HG03575 (cell line): ENCODE results near the gene CARF.
"Not testable (repeated sequence)": the region's sequence is repeated elsewhere in the genome, so short reads cannot be mapped to it uniquely, and the experiment has no call there.

Experiments
- ATAC-seq: cut with Tn5 transposase; IDR thresholded peaks from one replicate; pipeline ENCODE4 v1.9.1; 2021; ENCODE audit not compliant: unreplicated experiment, insufficient number of reproducible peaks, low FRiP score; ENCODE audit errors: extremely low read depth

CARF gene

DNA sequence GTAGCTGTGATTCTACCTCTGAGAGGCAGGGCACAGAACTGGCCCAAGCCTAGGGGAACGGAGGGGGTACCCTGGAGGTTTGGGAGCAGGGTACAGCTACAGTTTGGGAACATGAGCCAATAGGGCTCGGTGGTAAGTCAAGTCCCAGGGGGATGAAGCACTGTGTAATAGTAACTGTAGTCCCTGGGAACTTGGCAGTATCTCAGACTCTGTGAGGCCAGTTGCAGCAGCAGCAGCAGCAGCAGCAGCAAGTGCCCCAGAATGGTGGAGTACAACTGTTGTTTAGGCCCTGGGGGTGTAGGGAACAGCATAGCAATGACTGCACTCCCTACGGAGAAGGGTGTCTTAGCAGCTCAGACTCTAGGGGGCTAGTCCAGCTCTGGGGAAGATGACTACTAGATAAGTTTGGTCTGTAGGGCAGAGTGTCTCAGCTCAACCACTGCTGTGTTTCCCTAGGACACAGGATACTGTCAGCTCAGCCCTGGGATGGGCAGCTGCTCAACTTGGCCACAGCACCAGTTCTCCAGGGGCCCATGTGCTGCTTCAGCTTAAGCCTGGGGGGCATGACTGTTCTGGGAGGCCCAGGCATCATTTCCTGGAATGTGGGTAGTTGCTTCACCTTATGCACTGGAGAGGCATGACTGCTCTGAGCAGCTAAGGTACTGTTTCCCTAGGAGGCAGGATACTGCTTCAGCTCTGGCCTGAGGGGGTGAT lies 20.5 kb downstream of the CARF start:
- ATAC-seq: no peak

DNA sequence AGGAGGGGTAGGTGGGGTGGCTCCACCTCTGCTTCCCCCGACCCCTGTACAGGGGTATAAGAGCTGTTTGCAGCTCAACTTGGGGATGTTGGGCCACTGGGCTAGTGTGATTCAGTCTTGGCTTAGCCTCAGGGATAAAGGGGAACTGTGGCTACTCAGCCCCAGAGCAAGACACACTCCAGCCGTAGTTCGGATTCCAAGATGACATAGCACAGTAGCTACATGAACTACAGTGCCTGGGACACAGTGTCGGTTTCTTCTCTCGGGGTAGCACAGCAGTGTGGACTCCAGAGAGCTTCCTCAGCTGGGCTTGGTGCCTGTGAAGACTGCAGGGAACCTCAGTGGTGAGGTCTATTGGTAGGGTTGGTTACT lies 21.1 kb downstream of the CARF start:
- no peak for ATAC-seq

DNA sequence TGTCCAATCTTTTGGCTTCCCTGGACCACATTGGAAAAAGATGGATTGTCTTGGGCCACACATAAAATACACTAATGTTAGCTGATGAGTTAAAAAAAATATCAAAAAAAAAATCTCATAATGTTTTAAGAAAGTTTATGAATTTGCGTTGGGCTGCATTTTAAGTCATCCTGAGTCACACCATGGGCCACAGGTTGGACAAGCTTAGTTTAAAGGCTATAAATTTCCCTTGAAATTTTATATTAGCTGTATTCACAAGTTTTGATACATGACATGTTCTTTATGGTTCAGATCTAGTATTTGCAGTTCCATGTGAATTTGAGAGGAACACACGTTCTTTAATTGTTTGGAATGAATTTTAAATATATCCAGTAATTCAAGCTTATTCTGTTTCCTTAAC lies 21.9 kb downstream of the CARF start:
- ATAC-seq: no peak

DNA sequence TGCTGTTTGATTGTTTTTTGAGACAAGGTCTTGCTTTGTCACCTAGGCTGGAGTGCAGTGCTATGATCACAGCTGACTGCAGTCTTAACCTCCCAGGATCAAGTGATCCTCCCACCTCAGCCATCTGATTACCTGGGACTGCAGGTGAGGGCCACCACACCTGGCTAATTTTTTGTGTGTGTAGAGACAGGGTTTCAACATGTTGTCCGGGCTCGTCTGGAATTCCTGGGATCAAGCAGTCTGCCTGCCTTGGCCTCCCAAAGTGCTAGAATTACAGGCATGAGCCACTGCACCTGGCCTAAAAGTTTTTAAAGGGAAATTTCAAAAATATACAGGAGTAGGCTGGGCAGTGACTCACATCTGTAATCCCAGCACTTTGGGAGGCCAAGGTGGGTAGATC lies 22.4 kb downstream of the CARF start:
- no peak for ATAC-seq

DNA sequence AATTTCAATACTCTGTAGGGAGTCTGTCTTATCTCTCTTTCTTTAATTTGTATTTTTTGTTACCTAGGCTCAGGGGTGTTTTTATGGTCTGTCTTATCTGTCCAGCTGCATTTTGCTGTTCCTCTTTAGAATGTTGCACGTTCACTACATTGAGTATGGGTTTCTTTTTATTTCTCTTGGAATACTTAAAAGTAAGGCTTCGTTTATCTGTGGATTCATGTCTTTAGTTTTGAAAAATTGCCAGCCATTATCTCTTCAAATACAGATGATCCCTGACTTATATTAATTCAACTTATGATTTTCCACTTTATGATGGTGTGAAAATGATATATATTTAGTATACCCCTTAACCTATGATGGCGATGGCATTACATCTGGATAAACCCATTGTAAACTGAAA lies 26.9 kb downstream of the CARF start:
- ATAC-seq: no peak

DNA sequence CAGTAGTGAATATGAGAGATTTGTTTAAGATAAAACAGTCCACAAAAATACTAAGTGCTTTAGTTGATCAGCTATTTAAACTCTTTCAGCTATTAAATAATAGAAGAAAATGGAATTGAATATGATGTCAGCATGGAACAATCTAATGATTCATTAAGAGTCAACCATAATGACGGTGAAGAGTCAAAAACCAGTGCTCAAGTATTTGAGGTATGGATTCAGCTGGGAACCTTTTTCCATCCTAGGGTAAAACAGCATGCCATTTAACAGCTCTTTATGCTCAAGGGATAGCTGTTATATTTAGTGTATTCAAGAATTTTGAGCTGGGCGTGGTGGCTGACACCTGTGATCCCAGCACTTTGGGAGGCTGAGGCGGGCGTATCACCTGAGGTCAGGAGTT lies 29.7 kb downstream of the CARF start:
- no peak for ATAC-seq

DNA sequence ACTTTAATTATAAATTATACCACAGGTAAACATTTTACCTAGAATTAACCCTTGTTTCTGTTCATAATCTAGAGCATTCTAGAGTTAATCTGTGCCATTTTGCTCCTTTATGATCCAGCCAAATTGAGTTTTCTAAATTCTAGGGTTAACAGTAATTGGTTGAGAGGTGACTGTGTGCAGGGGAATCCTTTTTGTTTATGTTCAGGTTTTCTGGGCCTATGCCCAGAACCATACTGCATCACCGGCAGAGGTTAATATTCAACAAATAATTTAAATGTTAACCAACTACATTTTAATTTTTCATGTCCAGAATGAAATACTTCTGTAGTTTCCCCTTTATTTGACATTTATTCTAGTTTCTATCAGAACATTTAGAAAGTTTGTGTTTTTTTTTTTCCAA lies 32.3 kb downstream of the CARF start:
- ATAC-seq: no peak

DNA sequence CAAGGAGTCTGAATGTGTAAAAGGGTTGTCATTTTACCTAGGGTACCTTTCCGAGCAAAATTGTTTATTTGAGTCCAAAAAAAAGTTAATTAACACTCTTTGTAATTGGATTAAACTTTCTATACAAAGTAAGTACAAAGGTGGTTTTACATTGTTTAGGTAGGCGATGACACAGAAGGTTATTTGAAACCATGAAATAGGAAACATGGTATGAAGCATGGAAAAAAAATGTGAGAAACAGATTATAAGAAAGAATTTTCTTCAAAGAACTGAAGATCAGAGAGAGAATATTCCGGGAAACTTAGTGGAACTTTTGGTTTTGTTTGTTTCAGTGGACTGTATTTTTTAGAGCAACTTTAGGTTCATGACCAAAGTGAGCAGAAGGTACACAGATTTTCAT lies 32.7 kb downstream of the CARF start:
- ATAC-seq: no peak

DNA sequence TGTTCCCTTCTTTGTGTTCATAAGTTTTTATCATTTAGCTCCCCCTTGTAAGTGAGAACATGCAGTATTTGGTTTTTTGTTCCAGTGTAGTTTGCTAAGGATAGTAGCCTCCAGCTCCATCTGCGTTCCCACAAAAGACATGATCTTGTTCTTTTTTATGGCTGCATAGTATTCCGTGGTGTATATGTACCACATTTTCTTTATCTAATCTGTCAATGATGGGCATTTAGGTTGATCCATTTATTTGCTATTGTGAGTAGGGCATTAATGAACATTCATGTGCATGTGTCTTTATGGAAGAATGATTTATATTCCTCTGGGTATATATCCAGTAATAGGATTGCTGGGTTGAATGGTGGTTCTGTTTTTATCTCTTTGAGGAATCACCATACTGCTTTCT lies 33.4 kb downstream of the CARF start:
- no peak for ATAC-seq

DNA sequence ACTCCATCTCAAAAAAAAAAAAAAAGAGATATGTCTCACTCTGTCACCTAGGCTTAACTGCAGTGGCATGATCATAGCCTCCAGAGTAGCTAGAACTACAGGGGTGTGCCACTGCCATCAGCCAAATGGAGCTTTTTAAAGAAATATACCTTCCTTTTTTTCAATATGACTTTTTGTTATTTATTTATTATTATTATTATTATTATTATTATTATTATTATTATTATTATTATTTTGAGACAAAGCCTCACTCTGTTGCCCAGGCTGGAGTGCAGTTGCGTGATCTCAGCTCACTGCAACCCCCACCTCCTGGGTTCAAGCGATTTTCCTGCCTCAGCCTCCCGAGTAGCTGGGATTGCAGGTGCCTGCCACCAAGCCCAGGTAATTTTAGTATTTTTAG lies 37.3 kb downstream of the CARF start:
- ATAC-seq: not testable (repeated sequence)

DNA sequence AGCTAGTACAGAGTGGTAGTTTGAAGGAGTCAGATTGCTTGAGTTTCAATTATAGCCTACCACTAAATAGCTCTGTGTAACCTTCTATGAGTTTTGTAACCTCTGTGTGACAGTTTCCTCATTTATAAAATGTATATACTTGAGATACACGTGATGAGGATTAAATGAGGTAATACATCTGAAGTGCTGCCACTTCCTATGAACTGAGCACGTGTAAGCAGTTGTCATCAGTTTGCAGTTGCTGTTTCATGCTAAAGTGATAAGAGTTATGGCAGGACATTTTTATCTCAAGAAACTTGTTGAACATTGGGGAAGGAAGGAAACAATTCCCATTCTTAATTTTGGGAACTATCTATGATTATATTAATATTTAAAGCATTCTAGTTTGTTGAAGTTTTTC lies 38.5 kb downstream of the CARF start:
- ATAC-seq: no peak

DNA sequence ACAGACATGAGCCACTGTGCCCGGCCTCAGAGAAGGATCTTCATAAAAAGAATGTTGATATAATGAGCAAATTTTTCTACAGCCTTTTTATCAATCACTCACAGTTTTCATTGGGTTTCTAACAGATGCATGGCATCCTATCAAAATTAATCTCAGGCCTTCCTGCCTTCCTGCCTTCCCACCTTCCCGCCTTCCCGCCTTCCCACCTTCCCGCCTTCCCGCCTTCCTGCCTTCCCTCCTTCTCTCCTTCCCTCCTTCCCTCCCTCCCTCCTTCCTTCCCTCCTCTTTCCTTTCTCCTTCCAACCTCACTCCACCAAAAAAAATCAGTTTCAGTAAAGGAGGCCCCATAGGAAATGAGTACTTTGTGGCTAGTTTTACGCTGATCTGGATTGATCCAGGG lies 48.4 kb downstream of the CARF start:
- no peak for ATAC-seq

DNA sequence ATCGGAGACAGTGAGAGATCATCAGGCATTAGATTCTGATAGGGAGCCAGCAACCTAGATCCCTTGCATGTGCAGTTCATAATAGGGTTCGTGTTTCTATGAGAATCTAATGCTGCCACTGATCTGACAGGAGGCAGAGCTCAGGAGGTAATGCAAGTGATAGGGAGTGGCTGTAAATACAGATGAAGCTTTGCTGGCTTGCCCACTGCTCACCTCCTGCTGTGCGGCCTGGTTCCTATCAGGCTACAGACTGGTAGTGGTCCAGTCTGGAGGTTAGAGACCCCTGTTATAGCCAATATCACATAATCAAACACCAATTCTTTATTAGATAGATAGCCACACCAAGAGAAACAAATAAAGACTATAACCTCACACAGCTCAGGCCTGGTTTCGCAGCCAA lies 51.6 kb downstream of the CARF start:
- ATAC-seq: no peak

DNA sequence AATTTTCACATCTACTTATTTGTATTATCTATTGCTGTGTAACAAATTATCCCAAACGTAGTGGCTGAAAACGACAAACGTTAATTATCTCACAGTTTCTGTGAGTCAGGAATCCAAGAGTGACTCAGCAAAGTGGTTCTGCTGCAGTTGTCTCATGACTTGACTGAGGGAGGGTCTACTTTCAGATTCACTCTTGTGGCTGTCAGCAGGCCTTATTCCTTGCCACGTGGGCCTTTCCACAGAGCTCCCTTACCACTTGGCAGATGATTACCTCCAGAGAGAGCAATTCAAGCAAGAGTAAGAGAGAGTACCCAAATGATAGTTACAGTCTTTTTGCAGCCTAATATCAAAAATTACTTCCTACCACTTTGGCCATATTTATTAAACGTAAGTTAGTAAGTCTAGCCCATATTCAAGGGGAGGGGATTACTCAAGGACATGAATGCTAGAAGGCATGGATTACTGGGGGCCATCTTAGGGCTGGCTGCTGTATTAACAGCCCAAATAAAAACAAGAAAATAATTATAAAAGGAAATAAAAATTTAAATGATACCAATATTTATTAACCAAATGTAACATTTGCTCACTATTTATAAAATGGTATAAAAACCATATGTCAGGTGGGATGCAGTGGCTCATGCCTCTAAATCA lies 53.9 kb downstream of the CARF start:
- ATAC-seq: peak; percentile 62

DNA sequence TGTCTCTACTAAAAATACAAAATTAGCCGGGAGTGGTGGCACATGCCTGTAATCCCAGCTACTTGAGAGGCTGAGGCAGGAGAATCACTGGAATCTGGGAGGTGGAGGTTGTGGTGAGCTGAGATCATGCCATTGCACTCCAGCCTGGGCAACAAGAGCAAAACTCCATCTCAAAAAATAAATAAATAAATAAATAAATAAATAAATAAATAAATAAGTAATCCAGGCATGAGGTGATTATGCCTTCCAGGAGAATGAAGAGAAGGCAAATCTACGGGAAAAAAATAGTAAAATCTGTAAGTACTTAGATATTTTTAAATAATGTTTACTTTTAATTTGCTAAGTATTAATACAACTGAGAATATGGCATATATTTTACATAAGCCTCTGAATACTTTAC lies 57.3 kb downstream of the CARF start:
- ATAC-seq: not testable (repeated sequence)

DNA sequence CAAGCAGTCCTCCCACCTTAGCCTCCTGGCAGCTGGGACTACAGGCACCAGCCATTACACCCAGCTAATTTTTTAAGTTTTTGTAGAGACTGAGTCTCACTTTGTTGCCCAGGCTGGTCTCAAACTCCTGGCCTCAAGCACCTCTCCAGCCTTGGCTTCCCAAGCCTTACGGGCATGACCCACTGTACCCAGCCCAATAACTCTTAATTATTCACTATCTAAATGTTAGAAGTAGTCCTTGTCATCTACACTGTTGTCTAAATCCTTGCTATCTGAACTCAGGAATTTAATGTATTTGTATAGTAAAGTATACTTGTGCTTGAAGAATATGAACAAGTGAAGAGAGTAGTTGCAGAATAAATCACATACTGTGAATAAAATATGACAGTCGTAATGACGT lies 64.7 kb downstream of the CARF start:
- no peak for ATAC-seq

DNA sequence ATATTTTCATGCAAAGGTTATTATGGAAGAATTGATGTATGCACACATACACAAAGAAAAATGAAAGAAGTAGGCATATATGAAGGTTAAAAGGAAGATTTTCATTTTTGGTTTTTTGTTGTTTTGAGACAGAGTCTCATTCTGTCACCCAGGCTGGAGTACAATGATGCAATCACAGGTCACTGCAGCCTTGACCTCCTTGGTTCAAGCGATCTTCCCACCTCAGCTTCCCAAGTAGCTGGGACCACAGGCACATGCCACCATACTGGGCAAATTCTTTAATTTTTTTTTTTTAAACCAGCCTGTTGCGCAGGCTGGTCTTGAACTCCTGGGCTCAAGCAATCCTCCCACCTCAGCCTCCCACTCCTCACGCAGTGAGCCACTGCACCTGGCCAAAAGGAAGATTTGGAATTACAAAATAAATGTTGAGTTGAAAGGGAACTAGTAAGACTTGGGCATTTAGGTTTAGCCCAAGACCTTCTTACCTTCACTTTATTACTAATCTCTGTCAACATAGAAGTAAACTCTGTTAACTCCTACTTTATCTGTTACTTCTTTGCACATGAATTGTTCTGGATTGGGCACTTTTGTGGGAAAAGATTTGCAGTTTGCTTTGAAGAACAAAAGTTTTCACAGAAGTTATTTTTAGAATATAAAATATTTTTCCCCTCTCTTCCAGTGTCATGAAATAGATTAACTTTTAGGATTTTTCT lies 70.9 kb downstream of the CARF start:
- ATAC-seq: no peak

DNA sequence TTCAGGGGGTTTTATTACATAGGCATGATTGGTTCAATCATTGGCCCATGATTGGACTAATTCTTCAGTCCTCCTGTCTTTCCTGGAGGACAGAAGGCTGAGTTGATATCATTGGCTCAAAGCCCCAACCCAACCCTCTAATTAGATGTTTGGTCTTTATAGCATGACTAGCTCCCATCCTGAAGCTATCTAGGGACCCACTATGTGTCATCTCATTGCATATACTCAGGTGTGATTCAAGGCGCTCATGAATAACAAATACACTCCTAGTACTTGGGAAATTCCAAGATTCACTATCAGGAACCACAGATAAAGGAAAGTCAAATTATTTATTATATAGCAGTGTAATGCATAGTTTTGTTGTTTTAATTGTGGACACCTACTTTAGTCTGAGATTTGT lies 77.7 kb downstream of the CARF start:
- ATAC-seq: no peak

DNA sequence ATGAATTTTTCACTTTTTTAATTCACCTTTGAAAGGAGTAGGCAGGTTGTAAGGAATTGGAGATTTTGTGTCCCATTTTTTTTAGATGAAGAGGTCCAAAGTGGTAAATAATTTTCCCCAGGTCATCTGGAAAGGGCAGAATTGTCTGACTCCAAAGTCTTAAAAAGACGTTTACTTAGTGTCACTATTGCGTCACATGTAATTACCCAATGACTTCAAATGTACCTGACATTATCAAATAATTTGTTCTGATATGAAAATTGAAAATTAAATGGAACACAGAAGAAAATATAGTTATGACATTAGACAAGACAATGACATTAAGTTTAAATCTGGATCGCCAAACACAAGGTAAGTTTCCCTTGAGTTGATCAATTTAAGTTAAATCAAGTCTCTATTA lies 78.4 kb downstream of the CARF start:
- no peak for ATAC-seq

DNA sequence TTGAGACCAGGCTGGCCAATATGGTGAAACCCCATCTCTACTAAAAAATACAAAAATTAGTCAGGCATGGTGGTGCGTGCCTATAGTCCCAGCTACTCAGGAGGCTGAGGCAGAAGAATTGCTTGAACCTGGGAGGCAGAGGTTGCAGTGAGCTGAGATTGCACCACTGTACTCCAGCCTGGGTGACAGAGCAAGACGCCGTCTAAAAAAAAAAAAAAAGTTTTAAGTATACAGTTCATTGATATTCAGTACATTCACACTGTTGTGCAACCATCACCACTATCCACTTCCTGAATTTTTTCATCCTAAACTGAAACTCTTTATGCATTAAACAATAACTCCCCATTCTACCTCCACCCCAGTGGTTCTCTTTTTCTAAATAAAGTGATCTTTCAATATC lies 85.0 kb downstream of the CARF start:
- not testable (repeated sequence) for ATAC-seq
